BE2C (cell line): Measurements from ENCODE around the gene ZBTB26.

Source experiments
- DNase-seq: peaks from one replicate; pipeline ENCODE4 v3.0.0-alpha.2; 2020
- H3K27me3 ChIP-seq: fragments of 250-450 bp; sonication (Bioruptor Pico); 2 replicates; pipeline ENCODE4 v1.5.1; 2020; ENCODE audit warnings: mild to moderate bottlenecking
- H3K36me3 ChIP-seq: fragments of 250-450 bp; sonication (Bioruptor Pico); 2 replicates; pipeline ENCODE4 v1.5.1; 2020; ENCODE audit warnings: mild to moderate bottlenecking
- H3K4me1 ChIP-seq: fragments of 250-450 bp; sonication (Bioruptor Pico); 2 replicates; pipeline ENCODE4 v1.5.1; 2020
- H3K4me3 ChIP-seq: 2 replicates; pipeline ENCODE4 v1.5.1; 2011; ENCODE audit warnings: low read depth, low read length
- H3K9me3 ChIP-seq: fragments of 250-450 bp; sonication (Bioruptor Pico); 2 replicates; pipeline ENCODE4 v1.5.1; 2020
- CTCF ChIP-seq: IDR thresholded peaks from 2 replicates; pipeline ENCODE4 v1.5.1; 2012; ENCODE audit warnings: mild to moderate bottlenecking, low read depth, low read length

The ZBTB26 gene

GRCh38 chr9:122951056-122951455, 19.7 kb upstream of the ZBTB26 start:
- no peak for TF ChIP-seq CTCF
- peaks cover 6% of the 10 kb centered on the region for H3K4me1 ChIP-seq
- H3K9me3 ChIP-seq = no peaks in the 10 kb centered on the region
- H3K4me3 ChIP-seq = no peak overlapping the region
- DNase-seq = no peak
- no peaks in the 10 kb centered on the region for H3K36me3 ChIP-seq
- H3K27me3 ChIP-seq = no peaks in the 10 kb centered on the region

- Histone ChIP-seq H3K27me3 (no peaks in the 10 kb centered on the region), H3K9me3 (no peaks in the 10 kb centered on the region), H3K4me1 (peaks cover 6% of the 10 kb centered on the region), H3K4me3 (no peak overlapping the region), H3K36me3 (no peaks in the 10 kb centered on the region)
- DNase-seq = no peak
- no peak for TF ChIP-seq CTCF
Measured at GRCh38 chr9:122950263-122950662, 19.0 kb upstream of the ZBTB26 start.

GRCh38 chr9:122949696-122950095, 18.4 kb upstream of the ZBTB26 start:
- Histone ChIP-seq H3K4me3 (no peak overlapping the region), H3K4me1 (peaks cover 6% of the 10 kb centered on the region), H3K27me3 (no peaks in the 10 kb centered on the region), H3K36me3 (no peaks in the 10 kb centered on the region), H3K9me3 (no peaks in the 10 kb centered on the region)
- no peak for TF ChIP-seq CTCF
- DNase-seq = no peak

GRCh38 chr9:122948313-122948712, 17.0 kb upstream of the ZBTB26 start:
- Histone ChIP-seq H3K9me3 (no peaks in the 10 kb centered on the region), H3K27me3 (no peaks in the 10 kb centered on the region), H3K36me3 (no peaks in the 10 kb centered on the region), H3K4me3 (no peak overlapping the region), H3K4me1 (no peaks in the 10 kb centered on the region)
- no peak for TF ChIP-seq CTCF
- no peak for DNase-seq

GRCh38 chr9:122946461-122947005, 15.2 kb upstream of the ZBTB26 start:
- DNase-seq = no peak
- no peak for TF ChIP-seq CTCF
- H3K36me3 ChIP-seq = no peaks in the 10 kb centered on the region
- no peak overlapping the region for H3K4me3 ChIP-seq
- no peaks in the 10 kb centered on the region for H3K4me1 ChIP-seq
- no peaks in the 10 kb centered on the region for H3K27me3 ChIP-seq
- no peaks in the 10 kb centered on the region for H3K9me3 ChIP-seq

- Histone ChIP-seq H3K36me3 (no peaks in the 10 kb centered on the region), H3K4me1 (no peaks in the 10 kb centered on the region), H3K27me3 (no peaks in the 10 kb centered on the region), H3K9me3 (no peaks in the 10 kb centered on the region), H3K4me3 (no peak overlapping the region)
- TF ChIP-seq CTCF = no peak
- no peak for DNase-seq
Measured at GRCh38 chr9:122944960-122945888, 13.9 kb upstream of the ZBTB26 start.
